GM12801 (cell line): ENCODE results near the gene ACBD5.

ENCODE experiments used
- CTCF ChIP-seq: IDR thresholded peaks from one replicate; pipeline ENCODE4 v1.5.1; 2011; ENCODE audit warnings: control low read depth; ENCODE audit not compliant: insufficient read length; ENCODE audit errors: extremely low read depth

ACBD5 gene

GRCh38 chr10:27153845-27154193 lies 86.8 kb downstream of the ACBD5 start:
- no peak for TF ChIP-seq CTCF

DNA sequence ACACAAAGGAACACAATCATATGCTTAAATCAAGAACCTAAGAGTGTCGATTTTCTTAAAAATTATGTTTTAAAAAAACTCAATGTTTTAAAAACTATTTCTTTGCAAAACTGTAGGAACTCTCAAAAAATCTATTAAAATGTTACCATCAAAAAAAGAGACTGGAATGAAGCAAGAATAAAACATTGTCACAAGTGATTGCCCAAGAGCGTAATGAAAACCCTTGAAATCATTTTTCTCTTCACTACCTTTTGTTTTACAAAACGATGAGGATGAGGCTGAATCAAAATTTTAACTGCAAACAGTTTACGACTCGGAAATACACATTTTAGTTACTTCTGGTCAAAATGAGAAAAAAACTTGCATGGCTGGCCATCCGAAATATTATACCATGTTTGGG lies 87.3 kb downstream of the ACBD5 start:
- TF ChIP-seq CTCF, result no peak

GRCh38 chr10:27152687-27153086 lies 87.9 kb downstream of the ACBD5 start:
- no peak for TF ChIP-seq CTCF

- TF ChIP-seq CTCF, result no peak
These were observed 90.3 kb downstream of the ACBD5 start for GRCh38 chr10:27150261-27150660.

DNA sequence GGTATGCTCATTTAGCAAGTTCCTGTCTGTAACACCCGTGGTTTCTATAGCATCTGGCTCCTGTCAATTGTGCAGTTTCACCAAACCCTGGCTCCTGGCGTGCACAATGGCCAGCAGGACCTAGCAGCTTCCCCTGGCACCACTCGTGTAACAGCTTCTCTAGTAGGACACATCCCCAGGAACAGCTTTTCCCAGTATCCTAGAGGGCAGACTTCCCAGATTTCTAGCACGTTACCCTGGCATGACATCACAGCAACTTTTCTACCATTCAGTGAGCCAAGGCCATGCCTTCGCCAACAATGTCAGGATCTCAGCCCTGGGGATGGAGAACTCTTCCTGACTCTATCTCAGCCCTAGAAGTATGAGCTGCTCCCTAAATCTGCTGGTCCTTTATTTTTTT lies 92.9 kb downstream of the ACBD5 start:
- no peak for TF ChIP-seq CTCF

GRCh38 chr10:27145937-27146336 lies 94.7 kb downstream of the ACBD5 start:
- no peak for TF ChIP-seq CTCF
